ENCODE results near the gene DDIT3. TPM values are rescaled to one million over a fixed set of nuclear protein-coding genes. Genes with fewer than 3 reads are reported as not detected.
"Not testable (repeated sequence)": the region's sequence is repeated elsewhere in the genome, so short reads cannot be mapped to it uniquely, and the experiment has no call there.

Gene DDIT3
- total RNA-seq, 1 experiment from 2014 or later = 15.6 TPM

GRCh38 chr12:57511161-57511560 lies 9.2 kb downstream of the DDIT3 start:
- peaks cover 71% of the 10 kb centered on the region for H4K20me1 ChIP-seq (ENCODE audit: insufficient read depth)
- intact Hi-C loops (cut with micrococcal nuclease; ENCODE audit: unreplicated experiment) = no loop called here
- no peak overlapping the region for H2AFZ ChIP-seq
- no peaks in the 10 kb centered on the region for H3K27me3 ChIP-seq (ENCODE audit: insufficient read depth, low read depth)
- no peak overlapping the region for H3K27ac ChIP-seq
- POLR2A ChIA-PET (ENCODE audit: unreplicated experiment) = no interaction called here
- H3K4me2 ChIP-seq = no peak overlapping the region
- 0 out of 2 replicates have a peak, but pooled peaks cover under 1% of the 10 kb centered on the region for H3K79me2 ChIP-seq (ENCODE audit: low read depth)
- CTCF ChIA-PET = no interaction called here
- no peak for DNase-seq
- no TSS peak for BruUV-seq (replicated peaks)
- no peak for TF ChIP-seq EZH2 (IDR thresholded peaks at IDR 0.05; ENCODE audit: low read depth)
- TF ChIP-seq, protein P1, sequence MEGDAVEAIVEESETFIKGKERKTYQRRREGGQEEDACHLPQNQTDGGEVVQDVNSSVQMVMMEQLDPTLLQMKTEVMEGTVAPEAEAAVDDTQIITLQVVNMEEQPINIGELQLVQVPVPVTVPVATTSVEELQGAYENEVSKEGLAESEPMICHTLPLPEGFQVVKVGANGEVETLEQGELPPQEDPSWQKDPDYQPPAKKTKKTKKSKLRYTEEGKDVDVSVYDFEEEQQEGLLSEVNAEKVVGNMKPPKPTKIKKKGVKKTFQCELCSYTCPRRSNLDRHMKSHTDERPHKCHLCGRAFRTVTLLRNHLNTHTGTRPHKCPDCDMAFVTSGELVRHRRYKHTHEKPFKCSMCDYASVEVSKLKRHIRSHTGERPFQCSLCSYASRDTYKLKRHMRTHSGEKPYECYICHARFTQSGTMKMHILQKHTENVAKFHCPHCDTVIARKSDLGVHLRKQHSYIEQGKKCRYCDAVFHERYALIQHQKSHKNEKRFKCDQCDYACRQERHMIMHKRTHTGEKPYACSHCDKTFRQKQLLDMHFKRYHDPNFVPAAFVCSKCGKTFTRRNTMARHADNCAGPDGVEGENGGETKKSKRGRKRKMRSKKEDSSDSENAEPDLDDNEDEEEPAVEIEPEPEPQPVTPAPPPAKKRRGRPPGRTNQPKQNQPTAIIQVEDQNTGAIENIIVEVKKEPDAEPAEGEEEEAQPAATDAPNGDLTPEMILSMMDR (conservative IDR thresholded peaks at IDR 0.05) = no peak
- no peak overlapping the region for H3K4me3 ChIP-seq
- peaks cover 42% of the 10 kb centered on the region for H3K36me3 ChIP-seq (ENCODE audit: low read depth)
- H3K9me2 ChIP-seq (ENCODE audit: insufficient read depth) = no peaks in the 10 kb centered on the region
- H3K4me1 ChIP-seq (replicated peaks; ENCODE audit: insufficient read depth) = no peaks in the 10 kb centered on the region
- peaks cover 62% of the 10 kb centered on the region for H3F3A ChIP-seq (ENCODE audit: insufficient read depth, low read depth)
- H3K9me3 ChIP-seq (ENCODE audit: insufficient read depth, low read depth) = no peaks in the 10 kb centered on the region

DNA sequence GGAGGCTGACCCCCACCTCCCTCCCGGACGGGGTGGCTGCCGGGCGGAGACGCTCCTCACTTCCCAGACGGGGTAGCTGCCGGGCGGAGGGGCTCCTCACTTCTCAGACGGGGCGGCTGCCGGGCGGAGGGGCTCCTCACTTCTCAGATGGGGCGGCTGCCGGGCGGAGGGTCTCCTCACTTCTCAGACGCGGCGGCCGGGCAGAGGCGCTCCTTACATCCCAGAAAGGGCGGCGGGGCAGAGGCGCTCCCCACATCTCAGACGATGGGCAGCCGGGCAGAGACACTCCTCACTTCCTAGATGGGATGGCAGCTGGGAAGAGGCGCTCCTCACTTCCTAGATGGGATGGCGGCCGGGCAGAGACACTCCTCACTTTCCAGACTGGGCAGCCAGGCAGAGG lies 12.5 kb downstream of the DDIT3 start:
- H3K4me2 ChIP-seq; H2AFZ ChIP-seq; H3K4me1 ChIP-seq (replicated peaks; ENCODE audit: insufficient read depth); BruUV-seq (replicated peaks); DNase-seq; H3K9me3 ChIP-seq (ENCODE audit: insufficient read depth, low read depth); CTCF ChIA-PET; intact Hi-C loops (cut with micrococcal nuclease; ENCODE audit: unreplicated experiment); H3K9me2 ChIP-seq (ENCODE audit: insufficient read depth); H3K4me3 ChIP-seq; H3K27me3 ChIP-seq (ENCODE audit: insufficient read depth, low read depth); H3K27ac ChIP-seq; POLR2A ChIA-PET (ENCODE audit: unreplicated experiment); H3K79me2 ChIP-seq (ENCODE audit: low read depth): not testable (repeated sequence)
- Histone ChIP-seq H3K36me3 (ENCODE audit: low read depth) (peaks cover 28% of the 10 kb centered on the region), H4K20me1 (ENCODE audit: insufficient read depth) (peaks cover 53% of the 10 kb centered on the region), H3F3A (ENCODE audit: insufficient read depth, low read depth) (peaks cover 30% of the 10 kb centered on the region)

- H2AFZ ChIP-seq; intact Hi-C loops (cut with micrococcal nuclease; ENCODE audit: unreplicated experiment); H3K4me2 ChIP-seq; CTCF ChIA-PET; H3K9me3 ChIP-seq (ENCODE audit: insufficient read depth, low read depth); H3K4me1 ChIP-seq (replicated peaks; ENCODE audit: insufficient read depth); H3K27me3 ChIP-seq (ENCODE audit: insufficient read depth, low read depth); DNase-seq; POLR2A ChIA-PET (ENCODE audit: unreplicated experiment); H3K4me3 ChIP-seq; H3K9me2 ChIP-seq (ENCODE audit: insufficient read depth); H3K79me2 ChIP-seq (ENCODE audit: low read depth); H3K27ac ChIP-seq; BruUV-seq (replicated peaks): not testable (repeated sequence)
- peaks cover 26% of the 10 kb centered on the region for H3K36me3 ChIP-seq (ENCODE audit: low read depth)
- H4K20me1 ChIP-seq (ENCODE audit: insufficient read depth) = peaks cover 48% of the 10 kb centered on the region
- H3F3A ChIP-seq (ENCODE audit: insufficient read depth, low read depth) = peaks cover 19% of the 10 kb centered on the region
Observed at GRCh38 chr12:57506541-57506940, 13.8 kb downstream of the DDIT3 start.

GRCh38 chr12:57502311-57502969 lies 17.9 kb downstream of the DDIT3 start:
- H3K27ac ChIP-seq; H3K4me2 ChIP-seq; CTCF ChIA-PET; H3K27me3 ChIP-seq (ENCODE audit: insufficient read depth, low read depth); intact Hi-C loops (cut with micrococcal nuclease; ENCODE audit: unreplicated experiment); H3K4me1 ChIP-seq (replicated peaks; ENCODE audit: insufficient read depth); H3K79me2 ChIP-seq (ENCODE audit: low read depth); DNase-seq; BruUV-seq (replicated peaks); H3K9me3 ChIP-seq (ENCODE audit: insufficient read depth, low read depth); H3K4me3 ChIP-seq; H3F3A ChIP-seq (ENCODE audit: insufficient read depth, low read depth); H3K9me2 ChIP-seq (ENCODE audit: insufficient read depth); H2AFZ ChIP-seq: not testable (repeated sequence)
- Histone ChIP-seq H4K20me1 (ENCODE audit: insufficient read depth) (peaks cover 59% of the 10 kb centered on the region), H3K36me3 (ENCODE audit: low read depth) (peaks cover 52% of the 10 kb centered on the region)
- POLR2A ChIA-PET (ENCODE audit: unreplicated experiment) = interaction anchor here (0.6 kb wide), 1 partner anchor 12 kb away, joined by 7 read pairs; no protein-coding TSS in a partner anchor
